GM12892 (cell line): ENCODE measurements around the gene AHRR.

Source experiments
- POLR2A ChIP-seq: IDR thresholded peaks from 2 replicates; pipeline ENCODE4 v1.6.1; 2011; ENCODE audit warnings: low read depth, low read length, control low read depth
- POLR2AphosphoS5 ChIP-seq: IDR thresholded peaks from 2 replicates; pipeline ENCODE4 v1.6.1; 2011; ENCODE audit warnings: low read depth, low read length, control low read depth

GRCh38 chr5:387491-388265 lies 66.2 kb downstream of the AHRR start:
- TF ChIP-seq POLR2A, result no peak
- TF ChIP-seq POLR2AphosphoS5, result no peak
